Measurements from ENCODE around the gene NFIX. TPM values are rescaled to one million over a fixed set of nuclear protein-coding genes. Genes with fewer than 3 reads are reported as not detected.

The NFIX gene
- total and polyA plus RNA-seq, 2 of the 13 experiments (the other 11 are each of a cell fraction or from before 2014, with no cell fraction given): 3.4 to 5.4 TPM

- TF ChIP-seq TARDBP (CRISPR knock-in tag; IDR thresholded peaks at IDR 0.05) (no peak), FOSL2 (CRISPR knock-in tag; IDR thresholded peaks at IDR 0.05) (no peak), ATF1 (CRISPR knock-in tag; IDR thresholded peaks at IDR 0.05) (no peak)
- 93% methylated on average over 3 of the region's 10 CpGs for WGBS (ENCODE audit: low lambda C conversion rate)
- BruUV-seq (replicated peaks): no TSS peak
- in situ Hi-C loops (cut with HindIII; ENCODE audit: extremely low pct_ligation_motif_present, low pct_unique_long_range_greater_than_20kb) (loop anchor here (5.0 kb wide), 2 partner anchors 58 to 113 kb away; no protein-coding TSS in a partner anchor), intact Hi-C loops (cut with micrococcal nuclease; ENCODE audit: unreplicated experiment) (no loop called here)
- H2AFZ ChIP-seq (ENCODE audit: low read length): no peak overlapping the region
- DNase-seq (ENCODE audit: low spot score): no peak
- peaks cover 35% of the 10 kb centered on the region for H3K4me1 ChIP-seq (ENCODE audit: insufficient read depth, low read length)
- ChIA-PET POLR2A (no interaction called here), CTCF (ENCODE audit: low intra/inter-chr PET ratio, low total read pairs) (no interaction called here)
- no peak overlapping the region for H3K4me2 ChIP-seq (ENCODE audit: low read depth, low read length)
- H3K27ac ChIP-seq (ENCODE audit: extremely low read length, insufficient read depth, low read length): no peak overlapping the region
- no peak for ATAC-seq
- peaks cover 5 to 13% of the 10 kb centered on the region in 2 experiments; a peak in 3 of 5 replicates for H3K36me3 ChIP-seq (replicated peaks in 1 of 2; ENCODE audit: control insufficient read depth in 1 of 2, insufficient read depth in 2 of 2, low read length in 2 of 2)
- no peak overlapping the region for H3K9ac ChIP-seq (ENCODE audit: insufficient read depth, low read depth, low read length)
- no peak for FAIRE-seq
- no peaks in the 10 kb centered on the region for H3K27me3 ChIP-seq (ENCODE audit: control insufficient read depth in 1 of 2, insufficient read depth in 2 of 2, low read length in 2 of 2)
- no peaks in the 10 kb centered on the region for H3K9me3 ChIP-seq (ENCODE audit: low read length)
- no peaks in the 10 kb centered on the region for H3K79me2 ChIP-seq (ENCODE audit: insufficient read depth, low read length)
- no peak overlapping the region for H3K4me3 ChIP-seq (replicated peaks in 1 of 3; ENCODE audit: insufficient read depth in 1 of 3, low read depth in 2 of 3, low read length in 3 of 3)
- H4K20me1 ChIP-seq (ENCODE audit: insufficient read depth, low read length): no peaks in the 10 kb centered on the region; the same call in 1 of the 2 replicates
These were observed 95.4 kb downstream of the NFIX start for GRCh38 chr19:13090511-13091231.

GRCh38 chr19:13091400-13092157 is 96.3 kb downstream of the NFIX start:
- Histone ChIP-seq H3K4me2 (ENCODE audit: low read depth, low read length) (no peak overlapping the region), H3K4me3 (replicated peaks in 1 of 3; ENCODE audit: insufficient read depth in 1 of 3, low read depth in 2 of 3, low read length in 3 of 3) (no peak overlapping the region), H3K27ac (ENCODE audit: extremely low read length, insufficient read depth, low read length) (no peak overlapping the region), H2AFZ (ENCODE audit: low read length) (no peak overlapping the region), H4K20me1 (ENCODE audit: insufficient read depth, low read length) (no peaks in the 10 kb centered on the region; the same call in 1 of the 2 replicates), H3K27me3 (ENCODE audit: control insufficient read depth in 1 of 2, insufficient read depth in 2 of 2, low read length in 2 of 2) (no peaks in the 10 kb centered on the region), H3K36me3 (replicated peaks in 1 of 2; ENCODE audit: control insufficient read depth in 1 of 2, insufficient read depth in 2 of 2, low read length in 2 of 2) (peaks cover 3 to 7% of the 10 kb centered on the region in 2 experiments; a peak in 3 of 5 replicates), H3K4me1 (ENCODE audit: insufficient read depth, low read length) (peaks cover 44% of the 10 kb centered on the region), H3K9me3 (ENCODE audit: low read length) (no peaks in the 10 kb centered on the region), H3K79me2 (ENCODE audit: insufficient read depth, low read length) (no peaks in the 10 kb centered on the region), H3K9ac (ENCODE audit: insufficient read depth, low read depth, low read length) (no peak overlapping the region)
- in situ Hi-C loops (cut with HindIII; ENCODE audit: extremely low pct_ligation_motif_present, low pct_unique_long_range_greater_than_20kb) (loop anchor here (5.0 kb wide), 2 partner anchors 59 to 114 kb away; no protein-coding TSS in a partner anchor), intact Hi-C loops (cut with micrococcal nuclease; ENCODE audit: unreplicated experiment) (no loop called here)
- WGBS (ENCODE audit: low lambda C conversion rate): 88% methylated on average over 20 of the region's 25 CpGs
- TF ChIP-seq SKIL (CRISPR knock-in tag; IDR thresholded peaks at IDR 0.05; ENCODE audit: borderline replicate concordance): peak; percentile 62
- TF ChIP-seq ZNF317 (CRISPR knock-in tag; IDR thresholded peaks at IDR 0.05): peak; percentile 68; the same call in 1 of the 2 replicates
- TF ChIP-seq SKI (IDR thresholded peaks at IDR 0.05; ENCODE audit: partially characterized antibody): peak; percentile 51
- 0 out of 2 replicates have a peak, but pooled peaks have one; percentile 13 for TF ChIP-seq RARA (CRISPR knock-in tag; IDR thresholded peaks at IDR 0.05)
- TF ChIP-seq CHD2 (IDR thresholded peaks at IDR 0.05; ENCODE audit: low read depth, low read length): no peak
- peak; percentile 74; the same call in 1 of the 2 replicates for TF ChIP-seq NCOR1 (IDR thresholded peaks at IDR 0.05; ENCODE audit: borderline replicate concordance, low read length)
- no peak for TF ChIP-seq GLI4 (CRISPR knock-in tag; IDR thresholded peaks at IDR 0.05; ENCODE audit: borderline replicate concordance)
- TF ChIP-seq XBP1 (CRISPR knock-in tag; IDR thresholded peaks at IDR 0.05): no peak
- DNase-seq (ENCODE audit: low spot score) (no peak), FAIRE-seq (no peak), ATAC-seq (no peak)
- ChIA-PET POLR2A (interaction anchor here (0.5 to 0.7 kb wide), 2 partner anchors 16 to 106 kb away, joined by 3 read pairs; no protein-coding TSS in a partner anchor), CTCF (ENCODE audit: low intra/inter-chr PET ratio, low total read pairs) (no interaction called here)
- BruUV-seq (replicated peaks): no TSS peak
